ENCODE data around the gene IFT43. TPM values are rescaled to one million over a fixed set of nuclear protein-coding genes. Genes with fewer than 3 reads are reported as not detected.

IFT43 gene
- total RNA-seq, 1 experiment from 2014 or later = 24.2 TPM

GRCh38 chr14:76098916-76099675 is 113.5 kb downstream of the IFT43 start:
- H3K4me1 ChIP-seq (ENCODE audit: control insufficient read depth in 1 of 2, insufficient read depth in 2 of 2, low read length in 2 of 2) = no peaks in the 10 kb centered on the region
- no peak for DNase-seq (ENCODE audit: low read depth, low spot score)
- H3K9ac ChIP-seq (ENCODE audit: low read length) = no peak overlapping the region
- no peaks in the 10 kb centered on the region for H3K9me2 ChIP-seq (ENCODE audit: insufficient read depth)
- no peak for ATAC-seq
- intact Hi-C loops (cut with micrococcal nuclease) = no loop called here
- no peaks in the 10 kb centered on the region for H3K36me3 ChIP-seq (ENCODE audit: control insufficient read depth in 1 of 2, insufficient read depth in 2 of 2, low read length in 2 of 2)
- TF ChIP-seq EZH2phosphoT487 (IDR thresholded peaks at IDR 0.05; ENCODE audit: borderline replicate concordance) (no peak), ELF1 (IDR thresholded peaks at IDR 0.05; ENCODE audit: borderline replicate concordance, low read depth) (no peak), ZNF274 (IDR thresholded peaks at IDR 0.05; ENCODE audit: low read depth, low read length) (no peak), CTCF (IDR thresholded peaks at IDR 0.05 in 2 of 3, conservative IDR thresholded peaks at IDR 0.05 in 1 of 3; ENCODE audit: borderline replicate concordance in 1 of 3, insufficient read depth in 1 of 3, low read depth in 2 of 3, low read length in 2 of 3) (no peak), RAD21 (IDR thresholded peaks at IDR 0.05; ENCODE audit: low read depth) (no peak)
- TF ChIP-seq, protein P1, sequence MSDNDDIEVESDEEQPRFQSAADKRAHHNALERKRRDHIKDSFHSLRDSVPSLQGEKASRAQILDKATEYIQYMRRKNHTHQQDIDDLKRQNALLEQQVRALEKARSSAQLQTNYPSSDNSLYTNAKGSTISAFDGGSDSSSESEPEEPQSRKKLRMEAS (IDR thresholded peaks at IDR 0.05) = no peak
- H3K9me3 ChIP-seq (ENCODE audit: control insufficient read depth in 1 of 2, insufficient read depth in 1 of 2, low read depth in 1 of 2, low read length in 2 of 2) = no peaks in the 10 kb centered on the region
- RAD21 ChIA-PET (ENCODE audit: low non-redundant PET in 1 of 2, low total read pairs in 2 of 2, uncharacterized antibody in 2 of 2, unreplicated experiment in 2 of 2) = no interaction called here
- no peak overlapping the region for H3K4me2 ChIP-seq (ENCODE audit: low read length)
- CTCF ChIA-PET = no interaction called here
- no peak overlapping the region for H3K27ac ChIP-seq (ENCODE audit: low read depth, low read length)
- H2AFZ ChIP-seq (ENCODE audit: low read depth, low read length, poor library complexity, severe bottlenecking) = no peak overlapping the region
- H3K27me3 ChIP-seq (ENCODE audit: insufficient read depth, low read length) = no peaks in the 10 kb centered on the region
- no TSS peak for BruUV-seq (replicated peaks)
- no peaks in the 10 kb centered on the region for H4K20me1 ChIP-seq (ENCODE audit: insufficient read depth)
- POLR2A ChIA-PET = no interaction called here
- H3K4me3 ChIP-seq (replicated peaks in 1 of 2; ENCODE audit: low read depth in 1 of 2, low read length in 2 of 2) = no peak overlapping the region
- no peaks in the 10 kb centered on the region for H3K79me2 ChIP-seq (ENCODE audit: insufficient read depth, low read length)

DNA sequence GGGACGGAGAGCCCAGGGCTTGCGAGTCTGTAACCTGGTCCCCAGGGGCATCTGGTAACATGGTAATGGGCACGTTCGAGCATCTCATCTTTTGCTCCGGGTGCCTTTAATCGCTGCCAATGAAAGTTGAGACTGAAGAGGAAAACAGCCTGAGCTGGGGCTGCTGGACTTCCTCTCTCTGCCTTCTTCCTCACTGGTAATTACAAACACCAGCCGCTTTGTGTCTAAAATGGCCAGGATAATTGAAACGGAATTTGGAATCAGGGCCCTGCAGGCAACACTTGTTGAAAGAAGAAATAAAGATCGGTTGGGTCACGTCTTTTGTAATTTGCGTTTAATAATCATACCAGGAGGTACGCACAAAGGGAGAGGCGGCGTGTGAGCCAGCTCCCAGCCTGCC is 114.7 kb downstream of the IFT43 start:
- no peak for ATAC-seq
- Histone ChIP-seq H4K20me1 (ENCODE audit: insufficient read depth) (no peaks in the 10 kb centered on the region), H3K9me2 (ENCODE audit: insufficient read depth) (no peaks in the 10 kb centered on the region), H2AFZ (ENCODE audit: low read depth, low read length, poor library complexity, severe bottlenecking) (no peak overlapping the region), H3K79me2 (ENCODE audit: insufficient read depth, low read length) (no peaks in the 10 kb centered on the region), H3K4me2 (ENCODE audit: low read length) (no peak overlapping the region), H3K36me3 (ENCODE audit: control insufficient read depth in 1 of 2, insufficient read depth in 2 of 2, low read length in 2 of 2) (no peaks in the 10 kb centered on the region), H3K4me1 (ENCODE audit: control insufficient read depth in 1 of 2, insufficient read depth in 2 of 2, low read length in 2 of 2) (no peaks in the 10 kb centered on the region), H3K27ac (ENCODE audit: low read depth, low read length) (no peak overlapping the region), H3K27me3 (ENCODE audit: insufficient read depth, low read length) (0 out of 2 replicates have a peak, but pooled peaks cover 4% of the 10 kb centered on the region), H3K9ac (ENCODE audit: low read length) (no peak overlapping the region), H3K4me3 (replicated peaks in 1 of 2; ENCODE audit: low read depth in 1 of 2, low read length in 2 of 2) (no peak overlapping the region), H3K9me3 (ENCODE audit: control insufficient read depth in 1 of 2, insufficient read depth in 1 of 2, low read depth in 1 of 2, low read length in 2 of 2) (no peaks in the 10 kb centered on the region)
- no TSS peak for BruUV-seq (replicated peaks)
- ChIA-PET POLR2A (no interaction called here), RAD21 (ENCODE audit: low non-redundant PET in 1 of 2, low total read pairs in 2 of 2, uncharacterized antibody in 2 of 2, unreplicated experiment in 2 of 2) (no interaction called here), CTCF (no interaction called here)
- intact Hi-C loops (cut with micrococcal nuclease) = no loop called here
- no peak for DNase-seq (ENCODE audit: low read depth, low spot score)
- TF ChIP-seq CBX3 (IDR thresholded peaks at IDR 0.05; ENCODE audit: low read depth) (no peak), ZBTB33 (IDR thresholded peaks at IDR 0.05; ENCODE audit: extremely low read depth, insufficient replicate concordance, low read length) (no peak), FOSL1 (IDR thresholded peaks at IDR 0.05; ENCODE audit: low read depth) (no peak), CTCF (IDR thresholded peaks at IDR 0.05 in 2 of 3, conservative IDR thresholded peaks at IDR 0.05 in 1 of 3; ENCODE audit: borderline replicate concordance in 1 of 3, insufficient read depth in 1 of 3, low read depth in 2 of 3, low read length in 2 of 3) (no peak), RAD21 (IDR thresholded peaks at IDR 0.05; ENCODE audit: low read depth) (no peak), YY1 (IDR thresholded peaks at IDR 0.05; ENCODE audit: extremely low read depth, insufficient replicate concordance, low read depth, low read length) (no peak), SP1 (IDR thresholded peaks at IDR 0.05; ENCODE audit: low read depth) (no peak), ZNF274 (IDR thresholded peaks at IDR 0.05; ENCODE audit: low read depth, low read length) (no peak), CEBPB (IDR thresholded peaks at IDR 0.05; ENCODE audit: low read depth) (no peak)

Measured in HCT116 (cell line).